Measurements from ENCODE around the gene NPAS4. TPM values are rescaled to one million over a fixed set of nuclear protein-coding genes. Genes with fewer than 3 reads are reported as not detected.

NPAS4 gene
- total and polyA plus RNA-seq, 5 donors from 2014 or later: not detected

GRCh38 chr11:66410191-66410590 lies 10.6 kb upstream of the NPAS4 start:
- DNase-seq (no peak), ATAC-seq (ENCODE audit: low read depth in 2 of 2) (no peak)
- Mint-ChIP-seq H3K4me1 (peaks cover 0 to 6% (median 1%) of the 10 kb centered on the region in 4 donors), H3K27me3 (peaks cover 11% of the 10 kb centered on the region), H3K36me3 (no peaks in the 10 kb centered on the region), H3K27ac (no peak overlapping the region), H3K4me3 (no peak overlapping the region), H3K9me3 (no peaks in the 10 kb centered on the region)
- no peaks in the 10 kb centered on the region for H3K36me3 ChIP-seq (ENCODE audit: control insufficient read depth, insufficient read depth, low read length)
- no peak overlapping the region for H3K27ac ChIP-seq (ENCODE audit: insufficient read depth, low read length, poor library complexity, severe bottlenecking)
- H3K4me1 ChIP-seq (ENCODE audit: control insufficient read depth, insufficient read depth, low read length, poor library complexity, severe bottlenecking): peaks cover 11% of the 10 kb centered on the region
- no peaks in the 10 kb centered on the region for H3K9me3 ChIP-seq (ENCODE audit: control insufficient read depth in 2 of 2, low read length in 2 of 2)
- H3K4me3 ChIP-seq (ENCODE audit: low read depth, low read length): no peak overlapping the region
- H3K27me3 ChIP-seq (ENCODE audit: control insufficient read depth, insufficient read depth, low read length): peaks cover 2% of the 10 kb centered on the region

- DNase-seq (no peak), ATAC-seq (ENCODE audit: low read depth in 2 of 2) (no peak)
- Histone ChIP-seq H3K36me3 (ENCODE audit: control insufficient read depth, insufficient read depth, low read length) (no peaks in the 10 kb centered on the region), H3K9me3 (ENCODE audit: control insufficient read depth in 2 of 2, low read length in 2 of 2) (no peaks in the 10 kb centered on the region), H3K27me3 (ENCODE audit: control insufficient read depth, insufficient read depth, low read length) (peaks cover 4% of the 10 kb centered on the region), H3K4me3 (ENCODE audit: low read depth, low read length) (no peak overlapping the region), H3K4me1 (ENCODE audit: control insufficient read depth, insufficient read depth, low read length, poor library complexity, severe bottlenecking) (peaks cover 11% of the 10 kb centered on the region), H3K27ac (ENCODE audit: insufficient read depth, low read length, poor library complexity, severe bottlenecking) (no peak overlapping the region)
- peaks cover 20% of the 10 kb centered on the region for H3K27me3 Mint-ChIP-seq
- H3K9me3 Mint-ChIP-seq: no peaks in the 10 kb centered on the region
- H3K36me3 Mint-ChIP-seq: no peaks in the 10 kb centered on the region
- H3K4me1 Mint-ChIP-seq: peaks cover 0 to 6% (median 1%) of the 10 kb centered on the region in 4 donors
- H3K27ac Mint-ChIP-seq: no peak overlapping the region
- H3K4me3 Mint-ChIP-seq: peak overlapping the region in 2 of 4 donors; percentile 23 to 35
Observed at GRCh38 chr11:66411323-66411722, 9.5 kb upstream of the NPAS4 start.

GRCh38 chr11:66412110-66412509 lies 8.7 kb upstream of the NPAS4 start:
- no peak overlapping the region for H3K27ac ChIP-seq (ENCODE audit: insufficient read depth, low read length, poor library complexity, severe bottlenecking)
- no peak for DNase-seq
- peaks cover 27% of the 10 kb centered on the region for H3K27me3 Mint-ChIP-seq
- H3K27ac Mint-ChIP-seq: no peak overlapping the region
- H3K27me3 ChIP-seq (ENCODE audit: control insufficient read depth, insufficient read depth, low read length): peaks cover 9% of the 10 kb centered on the region
- H3K36me3 ChIP-seq (ENCODE audit: control insufficient read depth, insufficient read depth, low read length): no peaks in the 10 kb centered on the region
- no peak overlapping the region for H3K4me3 ChIP-seq (ENCODE audit: low read depth, low read length)
- H3K4me1 Mint-ChIP-seq: peaks cover 0 to 6% (median 1%) of the 10 kb centered on the region in 4 donors
- H3K9me3 ChIP-seq (ENCODE audit: control insufficient read depth in 2 of 2, low read length in 2 of 2): no peaks in the 10 kb centered on the region
- H3K9me3 Mint-ChIP-seq: peaks cover 0 to 1% (median 0%) of the 10 kb centered on the region in 7 donors
- H3K4me3 Mint-ChIP-seq: peak overlapping the region in 1 of 4 donors; percentile 23
- no peaks in the 10 kb centered on the region for H3K36me3 Mint-ChIP-seq
- peaks cover 11% of the 10 kb centered on the region for H3K4me1 ChIP-seq (ENCODE audit: control insufficient read depth, insufficient read depth, low read length, poor library complexity, severe bottlenecking)
- no peak for ATAC-seq (ENCODE audit: low read depth in 2 of 2)

GRCh38 chr11:66413167-66413566 lies 7.7 kb upstream of the NPAS4 start:
- no peak overlapping the region for H3K27ac Mint-ChIP-seq

GRCh38 chr11:66414120-66414934 lies 6.5 kb upstream of the NPAS4 start:
- Histone ChIP-seq H3K9me3 (ENCODE audit: control insufficient read depth in 2 of 2, low read length in 2 of 2) (no peaks in the 10 kb centered on the region), H3K27me3 (ENCODE audit: control insufficient read depth, insufficient read depth, low read length) (peaks cover 23% of the 10 kb centered on the region), H3K4me1 (ENCODE audit: control insufficient read depth, insufficient read depth, low read length, poor library complexity, severe bottlenecking) (peaks cover 1% of the 10 kb centered on the region), H3K27ac (ENCODE audit: insufficient read depth, low read length, poor library complexity, severe bottlenecking) (no peak overlapping the region), H3K36me3 (ENCODE audit: control insufficient read depth, insufficient read depth, low read length) (no peaks in the 10 kb centered on the region), H3K4me3 (ENCODE audit: low read depth, low read length) (no peak overlapping the region)
- Mint-ChIP-seq H3K4me1 (peaks cover 0 to 12% (median 3%) of the 10 kb centered on the region in 4 donors), H3K9me3 (peaks cover 0 to 6% (median 0%) of the 10 kb centered on the region in 7 donors), H3K27ac (no peak overlapping the region), H3K4me3 (no peak overlapping the region), H3K27me3 (peaks cover 28% of the 10 kb centered on the region), H3K36me3 (no peaks in the 10 kb centered on the region)
- DNase-seq: no peak
- no peak for ATAC-seq (ENCODE audit: low read depth in 2 of 2)

More at GRCh38 chr11:66413167-66413566, 7.7 kb upstream of the NPAS4 start:
- H3K4me3 ChIP-seq (ENCODE audit: low read depth, low read length): no peak overlapping the region
- ATAC-seq (ENCODE audit: low read depth in 2 of 2) (no peak), DNase-seq (no peak)
- H3K27me3 ChIP-seq (ENCODE audit: control insufficient read depth, insufficient read depth, low read length): peaks cover 17% of the 10 kb centered on the region
- peaks cover 0 to 9% (median 3%) of the 10 kb centered on the region in 4 donors for H3K4me1 Mint-ChIP-seq
- peaks cover 27% of the 10 kb centered on the region for H3K27me3 Mint-ChIP-seq
- no peak overlapping the region for H3K27ac ChIP-seq (ENCODE audit: insufficient read depth, low read length, poor library complexity, severe bottlenecking)
- H3K9me3 Mint-ChIP-seq: peaks cover 0 to 4% (median 0%) of the 10 kb centered on the region in 7 donors
- H3K36me3 ChIP-seq (ENCODE audit: control insufficient read depth, insufficient read depth, low read length): no peaks in the 10 kb centered on the region
- H3K4me1 ChIP-seq (ENCODE audit: control insufficient read depth, insufficient read depth, low read length, poor library complexity, severe bottlenecking): peaks cover 11% of the 10 kb centered on the region
- H3K36me3 Mint-ChIP-seq: no peaks in the 10 kb centered on the region
- no peaks in the 10 kb centered on the region for H3K9me3 ChIP-seq (ENCODE audit: control insufficient read depth in 2 of 2, low read length in 2 of 2)
- peak overlapping the region in 1 of 4 donors; percentile 23 for H3K4me3 Mint-ChIP-seq

- Histone ChIP-seq H3K36me3 (ENCODE audit: control insufficient read depth, insufficient read depth, low read length) (no peaks in the 10 kb centered on the region), H3K27ac (ENCODE audit: insufficient read depth, low read length, poor library complexity, severe bottlenecking) (no peak overlapping the region), H3K27me3 (ENCODE audit: control insufficient read depth, insufficient read depth, low read length) (peaks cover 27% of the 10 kb centered on the region), H3K9me3 (ENCODE audit: control insufficient read depth in 2 of 2, low read length in 2 of 2) (no peaks in the 10 kb centered on the region), H3K4me3 (ENCODE audit: low read depth, low read length) (no peak overlapping the region), H3K4me1 (ENCODE audit: control insufficient read depth, insufficient read depth, low read length, poor library complexity, severe bottlenecking) (no peaks in the 10 kb centered on the region)
- no peak overlapping the region for H3K27ac Mint-ChIP-seq
- peaks cover 31% of the 10 kb centered on the region for H3K27me3 Mint-ChIP-seq
- ATAC-seq (ENCODE audit: low read depth in 2 of 2) (no peak), DNase-seq (no peak)
- H3K36me3 Mint-ChIP-seq: no peaks in the 10 kb centered on the region
- H3K4me1 Mint-ChIP-seq: peaks cover 0 to 13% (median 3%) of the 10 kb centered on the region in 4 donors
- no peak overlapping the region for H3K4me3 Mint-ChIP-seq
- H3K9me3 Mint-ChIP-seq: peaks cover 0 to 6% (median 0%) of the 10 kb centered on the region in 7 donors
Observed at GRCh38 chr11:66415423-66415822, 5.4 kb upstream of the NPAS4 start.

- H3K9me3 Mint-ChIP-seq: peaks cover 0 to 6% (median 0%) of the 10 kb centered on the region in 7 donors
- peaks cover 2 to 10% (median 4%) of the 10 kb centered on the region in 4 donors for H3K4me1 Mint-ChIP-seq
Observed at GRCh38 chr11:66417000-66417399, 3.8 kb upstream of the NPAS4 start.

More at GRCh38 chr11:66417000-66417399, 3.8 kb upstream of the NPAS4 start:
- Histone ChIP-seq H3K27ac (ENCODE audit: insufficient read depth, low read length, poor library complexity, severe bottlenecking) (no peak overlapping the region), H3K27me3 (ENCODE audit: control insufficient read depth, insufficient read depth, low read length) (peaks cover 27% of the 10 kb centered on the region), H3K4me1 (ENCODE audit: control insufficient read depth, insufficient read depth, low read length, poor library complexity, severe bottlenecking) (no peaks in the 10 kb centered on the region), H3K9me3 (ENCODE audit: control insufficient read depth in 2 of 2, low read length in 2 of 2) (no peaks in the 10 kb centered on the region), H3K36me3 (ENCODE audit: control insufficient read depth, insufficient read depth, low read length) (no peaks in the 10 kb centered on the region), H3K4me3 (ENCODE audit: low read depth, low read length) (no peak overlapping the region)
- DNase-seq (peak in 1 of 3 donors; percentile 16), ATAC-seq (ENCODE audit: low read depth in 2 of 2) (no peak)
- H3K36me3 Mint-ChIP-seq: no peaks in the 10 kb centered on the region
- peaks cover 38% of the 10 kb centered on the region for H3K27me3 Mint-ChIP-seq
- H3K27ac Mint-ChIP-seq: no peak overlapping the region
- H3K4me3 Mint-ChIP-seq: peak overlapping the region in 1 of 4 donors; percentile 22
